KG1 (cell line): Measurements from ENCODE around the gene ISYNA1.

ENCODE experiments used
- DNase-seq: peaks from one replicate; lab custom pipeline; 2025; lab: John Stamatoyannopoulos, UW

Gene ISYNA1

DNA sequence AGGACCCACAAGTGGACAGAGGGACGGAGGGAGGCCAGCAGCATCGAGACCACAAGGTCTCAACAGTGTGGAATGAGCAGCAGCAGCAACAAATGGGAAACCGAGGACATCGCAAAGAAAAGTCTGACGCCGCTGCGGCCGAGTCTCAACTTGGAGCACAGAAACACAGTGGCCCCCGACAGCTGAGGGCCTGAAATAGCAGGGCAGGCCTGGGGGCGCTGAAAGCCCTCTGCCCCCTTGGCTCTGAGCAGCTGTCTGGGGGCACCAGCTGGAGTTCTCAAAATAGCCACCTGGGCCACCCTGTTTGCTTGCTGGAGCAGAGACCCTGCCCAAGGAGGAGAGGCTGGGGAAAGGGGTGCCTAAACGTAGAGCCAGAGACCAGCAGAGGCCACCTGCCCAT, 5.9 kb upstream of the ISYNA1 start:
- DNase-seq, result no peak

DNA sequence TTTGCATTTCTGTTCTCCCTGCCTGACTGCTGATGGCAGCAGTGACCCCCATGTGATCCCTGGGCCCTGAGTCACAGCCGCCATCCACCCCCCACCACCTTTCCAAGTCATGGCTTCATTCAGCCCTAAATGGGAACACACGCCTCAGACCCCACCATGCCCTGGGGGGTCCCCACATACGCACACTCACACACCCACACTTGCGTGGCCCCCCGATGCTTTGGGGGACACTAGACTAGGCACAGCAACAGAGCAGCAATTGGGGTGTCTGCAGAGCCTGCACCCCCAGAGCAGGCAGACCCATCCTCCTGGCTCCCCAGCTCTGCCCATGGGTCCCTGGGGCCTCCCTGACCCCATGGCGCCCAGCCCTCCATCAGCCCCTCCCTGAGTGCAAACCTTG, 5.5 kb upstream of the ISYNA1 start:
- DNase-seq, result no peak

DNA sequence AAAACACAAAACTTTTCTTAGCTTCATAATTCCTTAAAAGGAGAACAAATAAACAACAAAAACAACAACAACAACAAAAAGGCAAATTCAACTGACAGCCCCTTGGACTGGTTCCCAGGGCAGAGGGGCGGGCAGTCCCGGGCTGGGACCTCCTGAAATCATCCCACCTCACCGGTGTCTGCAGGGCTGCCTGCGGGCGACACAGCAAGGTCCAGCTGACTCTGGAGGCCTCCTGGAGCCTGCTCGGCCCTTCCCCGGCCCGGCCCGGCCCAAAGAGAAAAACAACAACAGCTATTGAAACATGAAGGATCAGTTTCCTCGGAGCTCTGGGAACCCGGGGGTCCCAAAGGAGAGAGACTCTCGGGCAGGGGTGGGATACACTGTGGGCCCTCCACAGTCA, 5.0 kb upstream of the ISYNA1 start:
- no peak for DNase-seq

DNA sequence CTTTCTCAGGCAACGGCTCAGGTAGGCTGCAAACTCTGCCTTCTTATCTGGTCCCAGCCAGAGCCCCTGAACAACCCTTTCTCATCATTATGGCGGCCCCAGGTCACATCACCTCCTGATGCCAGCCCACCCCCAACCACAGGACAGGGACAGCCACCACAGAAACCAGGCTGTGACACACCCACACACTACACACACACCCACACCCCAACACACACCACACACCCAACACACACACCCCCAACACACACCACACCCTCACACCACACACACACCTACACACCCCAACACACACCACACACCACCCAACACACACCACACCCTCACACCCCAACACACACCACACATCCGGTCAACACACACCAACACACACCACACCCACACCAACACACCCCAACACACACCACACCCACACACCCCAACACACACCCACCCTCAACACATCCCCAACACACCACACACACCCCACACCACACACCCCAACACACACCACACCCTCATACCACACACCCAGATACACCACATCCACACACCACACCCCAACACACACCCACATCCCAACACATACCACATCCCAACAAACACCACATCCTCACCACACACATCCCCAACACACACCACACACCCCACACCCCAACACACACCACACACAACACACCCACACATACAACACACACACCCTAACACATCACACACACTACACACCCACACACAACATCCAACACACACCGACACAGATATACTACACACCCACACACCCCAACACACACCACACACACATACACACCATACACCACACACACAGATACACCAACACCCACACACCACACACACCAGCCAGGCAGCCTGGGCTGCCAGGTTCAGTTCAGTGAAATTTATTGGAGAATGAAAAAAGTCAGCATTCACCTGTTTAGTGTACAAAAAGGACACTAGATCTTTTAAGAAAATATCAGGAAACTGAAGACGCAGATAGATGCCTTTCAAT, 4.2 kb upstream of the ISYNA1 start:
- no peak for DNase-seq

DNA sequence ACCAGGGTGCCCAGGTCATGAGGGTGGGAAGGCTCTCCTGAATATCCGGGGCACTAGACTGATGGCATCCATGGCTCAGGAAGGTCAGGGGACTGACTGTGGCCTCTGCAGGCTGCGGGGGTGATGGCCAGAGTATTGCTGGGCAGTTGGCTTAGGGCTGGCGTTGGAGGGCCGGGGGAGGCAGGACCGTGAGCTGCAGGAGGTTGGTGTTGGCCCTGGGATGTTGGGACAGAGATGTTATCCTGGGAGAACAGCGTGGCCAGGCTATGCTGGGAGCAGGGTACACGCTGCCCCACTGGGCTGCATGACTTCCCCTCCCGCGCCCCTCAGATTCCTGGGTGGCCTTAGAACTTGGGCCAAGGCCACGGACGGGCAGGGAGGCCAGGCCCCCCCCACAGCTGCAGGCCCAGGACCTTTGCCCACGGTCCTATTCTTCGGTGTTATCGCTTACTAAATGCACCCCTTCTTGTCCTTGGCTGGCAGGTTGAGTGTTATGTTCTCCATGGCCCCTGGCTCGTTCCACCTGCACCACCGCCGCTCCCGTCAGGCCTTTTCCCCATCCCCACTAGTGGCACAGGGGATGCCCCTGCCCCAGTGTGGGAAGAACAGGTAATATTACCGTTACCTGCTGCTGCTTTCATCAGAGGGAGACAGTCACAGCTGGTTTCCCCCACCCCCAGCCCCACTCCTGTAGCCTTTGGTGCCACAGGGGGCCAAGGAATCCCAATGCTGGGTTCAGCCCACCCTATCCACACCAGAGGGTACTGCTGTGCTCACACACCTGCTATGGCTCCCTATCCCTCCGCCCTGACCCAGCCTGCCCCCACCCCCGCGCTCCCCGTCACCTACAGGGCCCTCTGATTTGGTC, 3.2 kb upstream of the ISYNA1 start:
- DNase-seq, result no peak

DNA sequence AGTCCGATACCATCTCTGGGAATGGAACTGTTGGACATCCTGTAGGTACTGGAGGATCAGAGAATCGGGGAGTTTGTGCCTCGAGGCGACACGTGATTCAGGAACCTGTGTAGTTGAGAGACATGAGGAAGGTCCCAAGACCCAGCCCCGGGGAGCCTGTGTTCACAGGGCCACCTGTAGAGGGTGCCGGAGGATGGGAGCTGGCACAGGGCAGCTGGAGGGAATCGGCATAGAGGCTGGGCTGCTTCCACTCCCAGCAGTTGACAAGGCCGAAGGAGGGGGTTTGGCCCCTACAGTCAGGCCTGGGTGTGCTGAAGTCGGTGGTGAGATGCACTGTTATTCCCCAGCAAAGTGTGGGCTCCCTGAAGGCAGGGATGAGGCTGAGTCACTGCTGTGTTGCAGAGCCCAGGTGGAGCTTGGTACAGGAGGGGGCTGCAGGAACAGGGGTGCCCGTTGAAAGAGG, 2.5 kb upstream of the ISYNA1 start:
- DNase-seq, result no peak

DNA sequence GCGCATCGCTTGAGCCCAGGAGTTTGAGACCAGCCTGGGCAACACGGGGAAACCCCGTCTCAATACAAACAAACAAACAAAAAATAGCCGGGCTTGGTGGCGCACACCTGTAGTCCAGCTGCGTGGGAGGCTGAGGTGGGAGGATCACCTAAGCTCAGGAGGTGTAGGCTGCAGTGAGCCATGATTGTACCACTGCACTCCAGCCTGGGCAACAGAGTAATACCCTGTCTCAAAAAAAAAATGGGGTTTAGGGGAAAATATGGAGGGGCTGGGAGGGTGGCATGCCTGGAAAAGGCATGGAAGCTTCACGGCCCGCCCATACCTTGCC, 1.9 kb upstream of the ISYNA1 start:
- no peak for DNase-seq

DNA sequence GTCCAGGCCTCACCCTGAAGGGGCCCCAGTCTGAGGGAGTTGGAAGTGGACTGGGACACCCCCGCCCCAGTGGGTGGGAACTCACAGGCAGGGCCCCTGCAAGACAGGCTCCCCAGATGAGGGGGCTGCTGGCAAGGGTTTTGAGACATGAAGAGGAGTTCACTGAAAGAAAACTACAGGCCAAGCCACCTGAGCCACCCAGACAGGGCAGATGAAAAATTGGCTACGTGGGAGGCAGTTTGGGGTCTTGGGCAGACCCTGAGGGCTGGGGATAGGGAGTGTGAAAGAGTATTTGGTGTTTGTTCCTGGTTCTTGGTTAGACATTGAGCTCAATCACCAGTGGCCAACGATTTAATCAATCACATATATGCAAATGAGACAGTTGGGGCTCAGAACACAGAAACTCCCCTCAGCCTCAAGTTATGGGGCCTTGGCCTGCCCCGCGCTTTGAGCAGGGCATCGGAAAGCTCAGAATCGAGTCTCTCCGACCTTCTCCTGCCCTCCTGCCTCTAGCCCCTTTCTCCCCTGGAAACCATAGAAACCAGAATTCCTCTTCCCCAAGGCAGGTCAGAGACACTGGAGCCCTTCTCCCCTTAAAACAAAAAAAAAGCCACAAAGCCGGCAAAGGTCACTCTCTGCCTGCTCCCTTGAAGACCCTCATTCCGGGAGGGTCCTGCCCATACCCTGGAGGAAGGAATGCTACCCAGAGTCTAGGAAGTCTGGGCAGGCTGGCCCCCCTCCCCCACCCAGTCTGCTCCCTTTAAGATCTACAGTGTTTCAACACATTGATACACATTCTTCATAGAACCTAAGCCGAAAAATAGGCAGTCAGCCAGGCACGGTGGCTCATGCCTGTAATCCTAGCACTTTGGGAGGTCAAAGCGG, 1.3 kb upstream of the ISYNA1 start:
- DNase-seq, result no peak

DNA sequence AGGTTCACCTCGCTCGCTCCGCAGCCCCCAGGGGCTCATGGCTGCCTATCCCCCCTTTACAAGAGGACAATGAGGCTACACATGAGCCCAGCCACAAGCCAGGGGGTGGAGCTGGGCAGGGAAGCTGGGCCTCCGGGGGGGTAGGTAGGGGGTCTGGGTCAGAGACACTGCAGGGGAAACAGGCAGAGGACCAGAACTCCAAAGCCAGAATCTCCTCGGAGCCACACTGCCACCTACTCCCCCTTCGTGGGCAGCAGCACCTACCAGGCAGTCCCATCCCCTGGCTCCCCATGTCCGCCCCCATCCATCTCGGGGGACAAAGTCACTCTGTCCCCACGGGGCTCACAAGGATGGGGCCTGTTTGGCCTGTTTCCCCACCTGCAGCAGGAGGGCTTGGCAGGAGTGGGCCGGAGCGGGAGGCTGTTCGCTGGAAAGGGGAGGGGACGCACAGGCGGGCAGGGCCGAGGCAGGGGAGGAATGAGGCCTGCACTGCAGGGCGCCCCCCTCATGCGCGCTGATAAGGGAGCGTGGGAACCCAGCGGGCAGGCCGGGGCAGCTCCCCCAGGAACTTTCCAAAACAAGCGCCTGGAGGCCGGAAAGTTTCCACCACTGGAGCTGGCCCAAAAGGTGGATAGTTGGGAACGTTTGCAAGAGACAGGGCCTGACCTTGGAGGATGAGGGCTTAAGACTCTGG, 545 bp upstream of the ISYNA1 start:
- DNase-seq, result no peak

DNA sequence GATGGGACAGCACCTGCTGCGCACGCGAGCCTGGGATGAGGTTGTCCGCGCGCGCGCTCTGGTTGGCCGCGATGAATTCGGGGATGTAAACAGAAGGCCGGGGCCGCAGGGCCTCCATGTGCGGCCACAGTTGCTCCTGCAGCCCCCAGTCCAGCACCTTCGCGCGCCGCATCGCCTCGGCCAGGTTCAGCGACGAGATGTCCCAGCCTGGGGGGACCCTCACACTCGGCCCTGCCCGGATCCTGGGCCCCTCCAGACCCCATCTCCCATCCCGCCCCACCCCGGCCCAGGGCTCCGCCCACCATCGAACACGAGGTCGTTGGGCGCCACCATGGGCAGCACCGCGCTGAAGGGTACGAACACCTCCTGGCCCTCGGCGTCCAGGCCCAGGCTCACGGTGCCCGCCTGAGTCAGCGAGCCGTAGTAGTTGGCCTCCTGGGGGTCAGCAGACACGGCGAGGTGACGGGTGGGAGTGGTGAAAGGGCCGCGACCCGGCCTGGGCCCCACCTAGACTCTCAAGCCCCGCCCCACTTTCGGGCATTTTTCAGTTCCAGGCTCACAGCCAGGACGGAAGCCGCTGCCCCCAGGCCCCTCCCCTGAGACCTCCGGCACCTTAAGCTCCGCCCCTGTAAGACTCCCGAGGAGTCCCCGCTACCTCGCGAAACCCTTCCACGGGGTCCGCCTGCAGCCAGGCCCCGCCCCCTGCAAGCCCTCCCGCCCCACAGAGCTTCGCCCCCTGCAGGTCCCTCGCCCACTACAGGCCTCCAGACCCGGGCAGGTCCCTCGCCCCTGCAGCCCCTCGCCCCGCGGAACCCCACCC, 1.1 kb downstream of the ISYNA1 start:
- peak; percentile 61 for DNase-seq

DNA sequence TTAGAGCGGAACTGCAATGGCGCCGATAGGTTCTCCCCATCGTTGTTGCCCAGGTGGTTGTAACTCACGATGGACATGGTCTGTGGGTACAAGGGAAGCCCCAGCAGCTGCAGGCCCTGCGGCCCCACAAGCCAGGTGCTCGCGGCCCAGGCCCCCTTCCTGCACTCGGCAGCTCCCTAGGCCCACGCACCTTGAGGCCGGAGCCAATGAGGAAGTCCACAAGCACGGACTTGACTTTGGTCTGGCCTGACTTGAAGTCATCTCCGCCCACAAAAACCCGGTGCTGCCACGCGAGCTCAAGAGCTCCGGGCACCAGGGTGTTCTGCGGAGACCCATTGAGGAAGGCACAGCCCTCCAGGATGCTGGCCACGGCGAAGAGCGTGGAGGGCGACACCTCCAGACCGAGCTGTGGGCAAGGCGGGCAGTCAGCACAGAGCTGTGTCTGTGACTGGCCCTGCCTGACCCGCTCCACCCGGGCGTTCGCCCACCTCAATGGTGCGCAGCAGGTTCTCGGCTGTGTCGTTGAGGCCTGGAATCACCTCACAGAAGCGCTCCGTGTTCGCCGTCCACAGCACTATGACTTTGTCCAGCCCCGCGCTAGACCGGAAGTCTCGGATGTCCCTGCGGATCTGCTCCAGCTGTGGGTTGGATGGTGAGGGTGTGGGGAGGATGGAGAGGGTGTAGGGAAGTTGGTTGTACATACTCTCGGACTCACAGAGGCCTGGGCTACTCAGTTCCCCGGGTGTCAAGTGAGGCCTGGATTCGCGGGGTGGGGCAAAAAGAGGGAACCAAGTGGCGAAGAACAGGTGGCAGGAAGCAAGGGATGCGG, 1.9 kb downstream of the ISYNA1 start:
- no peak for DNase-seq

DNA sequence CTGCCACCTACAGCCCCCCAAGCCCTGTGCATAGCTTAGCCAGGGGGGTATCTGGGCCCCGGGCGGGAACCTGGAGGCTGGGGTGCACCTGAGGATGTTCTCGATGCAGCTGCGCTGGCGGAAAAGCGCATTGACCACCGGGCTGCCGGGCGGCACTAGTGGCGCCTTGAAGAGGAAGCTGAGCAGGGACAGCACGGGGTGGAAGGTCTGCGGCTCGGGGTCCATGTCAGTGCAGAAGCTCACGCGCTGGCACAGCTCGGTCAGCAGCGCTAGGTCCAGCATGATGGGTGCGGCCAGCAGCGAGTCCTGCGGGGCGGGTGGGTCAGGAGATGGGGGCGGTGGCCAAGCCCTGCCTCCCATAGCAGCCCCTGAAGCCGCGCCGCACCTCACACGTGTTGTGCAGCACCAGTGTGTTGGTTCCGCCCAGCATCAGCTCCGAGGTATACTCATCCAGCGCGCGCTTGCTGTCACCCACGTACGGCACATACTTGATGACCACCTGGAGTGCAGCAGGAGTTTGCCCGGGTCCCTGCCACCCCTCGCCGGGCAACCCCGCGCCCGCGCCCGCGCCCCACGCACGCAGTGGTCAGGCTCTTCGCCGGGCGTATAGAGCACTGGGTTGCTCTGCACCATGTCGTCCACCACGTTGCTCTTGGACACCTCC, 2.6 kb downstream of the ISYNA1 start:
- no peak for DNase-seq

DNA sequence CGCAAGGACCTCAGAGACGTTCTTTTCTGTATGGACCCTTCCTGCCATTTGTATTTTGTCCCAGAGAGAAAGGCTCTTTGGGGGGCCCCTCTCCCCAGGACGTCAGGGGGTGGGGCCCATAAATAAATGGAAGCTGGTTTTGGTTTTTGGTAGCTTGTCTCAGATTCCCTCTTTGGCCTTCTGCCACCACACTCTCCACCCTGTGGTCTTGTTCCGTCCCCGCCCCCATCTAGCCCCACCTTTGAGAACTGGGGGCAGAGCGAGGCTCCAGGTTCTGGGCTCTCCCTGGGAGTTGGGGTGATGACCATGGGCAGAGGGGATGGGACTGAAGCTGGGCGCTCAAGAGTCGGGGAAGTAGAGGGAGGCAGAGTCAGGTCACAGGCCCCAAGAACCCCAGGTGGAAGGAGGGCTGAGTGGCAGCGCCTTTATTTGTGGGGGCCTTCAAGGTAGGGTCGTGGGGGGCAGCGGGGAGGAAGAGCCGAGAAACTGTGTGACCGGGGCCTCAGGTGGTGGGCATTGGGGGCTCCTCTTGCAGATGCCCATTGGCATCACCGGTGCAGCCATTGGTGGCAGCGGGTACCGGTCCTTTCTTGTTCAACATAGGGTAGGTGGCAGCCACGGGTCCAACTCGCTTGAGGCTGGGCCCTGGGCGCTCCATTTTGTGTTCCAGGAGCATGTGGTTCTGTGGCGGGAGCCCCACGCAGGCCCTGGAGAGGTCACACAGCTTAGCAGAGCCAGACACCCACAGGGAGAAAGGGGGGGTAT, 3.3 kb downstream of the ISYNA1 start:
- DNase-seq, result no peak

DNA sequence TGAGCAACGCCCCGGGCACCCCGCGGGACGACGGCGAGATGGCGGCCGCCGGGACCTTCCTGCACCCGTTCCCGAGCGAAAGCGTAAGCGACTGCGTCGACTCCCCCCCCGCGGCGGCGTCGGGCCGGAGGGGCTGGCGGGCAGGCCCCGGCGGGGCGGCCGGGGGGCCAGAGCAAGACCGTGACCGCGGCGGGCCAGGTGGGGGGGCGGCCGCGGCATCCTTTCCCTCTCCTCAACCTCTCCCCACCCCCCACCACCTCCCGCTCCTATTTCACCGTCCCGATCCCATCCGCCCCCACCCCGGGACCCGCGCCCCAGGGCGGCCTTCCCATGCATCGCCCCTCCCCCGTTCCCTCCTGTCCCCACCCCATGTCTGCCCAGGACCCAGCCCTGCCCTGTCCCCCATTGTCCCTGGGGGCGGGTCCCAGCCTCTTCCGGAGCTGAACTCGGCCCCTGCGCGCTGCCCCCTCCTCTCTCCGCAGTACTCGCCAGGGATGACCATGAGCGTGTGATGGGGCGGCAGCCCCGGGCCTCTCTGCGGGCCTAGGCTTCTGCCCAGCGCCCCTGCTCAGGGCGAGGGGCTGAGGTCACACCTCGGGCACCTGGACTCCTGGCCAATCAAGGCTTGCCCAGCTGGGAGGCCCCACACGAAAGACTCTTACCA, 4.1 kb downstream of the ISYNA1 start:
- no peak for DNase-seq

DNA sequence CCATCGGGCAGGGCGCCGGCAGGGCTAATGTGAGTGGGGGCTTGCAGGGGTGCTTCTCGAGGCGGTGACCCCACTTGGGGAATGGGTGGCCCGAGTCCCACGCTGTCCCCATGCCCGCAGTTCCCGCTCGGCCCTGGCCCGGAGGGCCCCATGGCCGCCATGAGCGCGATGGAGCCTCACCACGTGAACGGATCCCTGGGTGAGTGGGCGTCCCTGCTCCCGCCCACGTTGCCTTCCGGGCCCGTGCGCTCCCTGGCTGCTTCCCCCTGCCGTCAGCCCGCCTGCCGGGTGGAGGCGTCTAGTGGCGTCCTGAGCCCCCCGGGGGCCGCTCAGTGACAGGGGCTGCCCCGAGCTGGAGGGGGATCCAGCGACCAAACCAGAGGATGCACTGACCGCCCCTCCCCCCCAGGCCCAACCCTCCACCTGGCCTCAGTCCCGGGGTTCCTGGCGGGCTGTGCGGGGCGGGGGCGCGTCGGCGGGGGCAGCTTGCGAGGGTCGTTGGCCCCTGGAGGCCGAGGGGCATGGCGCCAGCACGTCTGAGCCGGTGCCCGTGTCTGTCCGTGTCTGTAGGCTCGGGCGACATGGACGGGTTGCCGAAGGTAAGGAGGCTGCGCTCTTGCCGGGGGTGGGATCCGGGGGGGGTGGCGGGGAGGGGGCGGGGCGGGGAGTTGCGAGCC, 4.8 kb downstream of the ISYNA1 start:
- DNase-seq, result no peak

DNA sequence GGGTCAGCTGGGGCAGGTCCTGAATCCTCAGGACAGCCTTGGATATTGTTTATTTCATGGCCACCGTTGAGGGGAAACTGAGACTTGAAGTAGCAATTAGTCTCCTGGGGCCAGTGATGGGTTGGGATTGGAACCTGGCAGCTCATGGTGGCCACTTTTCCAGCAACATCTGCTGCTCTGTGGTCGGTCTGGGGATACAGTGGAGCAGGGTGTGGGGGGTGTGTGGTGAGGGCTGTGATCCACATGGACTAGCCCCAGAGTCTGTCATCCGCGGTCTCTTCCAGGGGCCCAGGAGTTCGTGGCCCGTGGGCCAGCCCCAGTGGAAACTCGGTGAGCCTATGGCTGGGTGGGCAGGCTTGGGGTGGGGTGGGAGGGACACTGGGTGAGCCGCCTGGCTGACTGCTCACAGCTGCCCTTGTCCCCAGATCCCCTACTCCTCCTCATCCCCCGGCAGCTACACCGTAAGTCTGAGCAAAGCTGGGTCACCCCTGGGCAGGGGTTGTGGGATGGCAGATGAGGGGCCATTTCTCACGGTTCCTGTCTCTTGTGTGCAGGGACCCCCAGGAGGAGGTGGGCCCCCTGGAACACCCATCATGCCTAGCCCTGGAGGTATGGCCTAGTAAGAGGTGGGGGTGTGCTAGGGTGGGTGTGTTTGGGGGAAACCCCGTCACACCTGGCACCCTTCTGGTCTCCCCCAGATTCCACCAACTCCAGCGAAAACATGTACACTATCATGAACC, 5.5 kb downstream of the ISYNA1 start:
- DNase-seq, result no peak
